ENCODE data around the gene MUSK.
"Not testable (repeated sequence)": the region's sequence is repeated elsewhere in the genome, so short reads cannot be mapped to it uniquely, and the experiment has no call there.

The MUSK gene

DNA sequence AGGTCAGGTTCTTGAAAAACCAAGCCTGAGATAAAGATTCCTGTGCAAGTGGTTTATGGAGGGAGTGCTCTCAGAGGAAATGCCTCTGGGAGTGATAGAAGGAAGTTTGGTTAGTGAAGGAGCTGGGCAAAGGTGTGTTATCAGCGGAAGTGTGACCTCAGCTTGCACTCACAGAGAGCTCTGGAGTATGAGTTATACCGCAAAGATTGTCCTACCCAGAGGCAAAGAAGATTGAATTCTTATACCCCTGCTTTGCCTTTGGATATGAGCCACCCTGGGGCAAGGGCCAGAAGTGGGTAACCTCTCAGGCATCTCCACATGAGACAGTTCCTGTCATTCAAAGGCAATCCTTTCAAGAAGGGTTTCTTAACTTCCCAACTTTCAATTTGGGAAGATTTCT is 145.6 kb downstream of the MUSK start:
- DNase-seq, result no peak

GRCh38 chr9:110815361-110815760 is 146.8 kb downstream of the MUSK start:
- DNase-seq, result no peak

DNA sequence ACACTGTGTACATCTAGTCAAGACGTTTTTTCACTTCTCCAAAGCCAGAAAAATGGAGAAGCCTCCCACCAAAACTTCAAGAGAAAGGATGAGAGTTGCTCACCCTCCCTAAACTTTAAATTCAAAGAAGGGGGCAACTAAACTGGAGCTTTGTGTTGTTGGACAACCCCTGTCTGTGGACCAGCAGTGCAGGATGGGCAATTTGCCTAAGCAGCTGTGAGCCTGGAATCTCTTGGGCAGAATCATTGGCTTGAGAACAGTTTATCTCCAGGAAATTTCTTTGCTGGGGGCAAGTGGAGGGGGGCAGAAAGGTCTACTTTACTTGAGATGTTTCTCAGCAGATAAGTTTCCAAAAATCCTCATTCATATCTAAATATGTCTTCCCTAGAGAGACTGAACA is 151.8 kb downstream of the MUSK start:
- DNase-seq, result no peak

DNA sequence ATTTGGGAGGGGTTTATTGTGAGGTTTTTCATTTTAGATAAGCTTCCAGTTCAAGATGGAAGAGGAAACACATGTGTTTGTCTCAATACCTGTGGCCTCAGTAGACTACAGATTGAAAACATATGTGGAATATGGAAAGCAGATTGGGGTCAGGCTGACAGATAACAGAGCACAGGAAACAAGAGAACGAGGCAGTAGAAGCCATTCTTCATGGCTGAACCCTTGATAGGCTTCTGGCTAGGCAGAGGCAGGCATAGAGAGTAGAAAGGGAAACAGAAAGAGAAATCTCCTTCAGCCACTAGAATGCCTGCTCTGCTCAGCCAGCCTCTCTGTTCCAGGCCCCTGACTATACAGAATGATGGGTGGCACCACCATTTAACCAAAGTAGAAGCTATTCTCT is 152.5 kb downstream of the MUSK start:
- DNase-seq, result no peak

- not testable (repeated sequence) for DNase-seq
Observed at GRCh38 chr9:110825129-110825528, 156.5 kb downstream of the MUSK start.

- no peak for DNase-seq
Observed at GRCh38 chr9:110825950-110826349, 157.4 kb downstream of the MUSK start.

GRCh38 chr9:110826400-110826799 is 157.8 kb downstream of the MUSK start:
- not testable (repeated sequence) for DNase-seq

GRCh38 chr9:110828264-110828663 is 159.7 kb downstream of the MUSK start:
- no peak for DNase-seq

DNA sequence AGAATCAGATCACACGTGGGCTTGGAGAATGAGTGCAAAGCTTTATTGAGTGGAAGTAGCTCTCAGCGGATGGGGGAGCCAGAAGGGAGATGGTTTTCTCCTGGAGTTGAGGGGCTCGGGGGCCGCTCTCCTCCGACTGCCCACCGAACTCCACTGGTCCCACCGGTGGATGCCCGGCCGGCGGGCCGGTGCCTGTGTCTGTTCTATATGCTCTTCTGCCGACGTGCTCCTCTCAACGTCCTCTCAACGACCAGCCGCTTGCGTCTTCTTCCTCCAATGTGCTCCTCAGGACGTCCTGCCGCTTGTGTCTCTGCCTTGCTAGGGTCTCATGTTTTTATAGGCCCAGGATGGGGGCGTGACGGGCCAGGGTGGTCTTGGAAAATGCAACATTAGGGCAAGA is 161.9 kb downstream of the MUSK start:
- DNase-seq, result no peak

DNA sequence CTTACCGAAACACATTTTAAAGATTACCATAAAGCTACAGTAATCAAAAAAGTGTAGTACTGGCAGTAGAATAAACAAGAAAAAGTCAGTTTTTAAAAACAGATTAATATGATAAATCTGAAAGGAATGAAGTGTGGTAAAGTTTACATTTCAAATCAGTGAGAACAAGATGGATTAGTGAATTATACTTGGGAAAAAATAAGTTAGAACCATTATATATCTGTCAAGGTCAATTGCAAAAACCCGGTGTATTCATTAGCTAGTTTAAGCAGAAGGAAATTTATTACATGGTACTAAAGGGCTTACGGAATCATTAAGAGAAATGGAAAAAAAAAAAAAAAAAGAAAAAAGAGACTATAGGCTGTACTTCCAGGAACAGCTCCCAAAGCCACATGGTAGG is 164.3 kb downstream of the MUSK start:
- no peak for DNase-seq

DNA sequence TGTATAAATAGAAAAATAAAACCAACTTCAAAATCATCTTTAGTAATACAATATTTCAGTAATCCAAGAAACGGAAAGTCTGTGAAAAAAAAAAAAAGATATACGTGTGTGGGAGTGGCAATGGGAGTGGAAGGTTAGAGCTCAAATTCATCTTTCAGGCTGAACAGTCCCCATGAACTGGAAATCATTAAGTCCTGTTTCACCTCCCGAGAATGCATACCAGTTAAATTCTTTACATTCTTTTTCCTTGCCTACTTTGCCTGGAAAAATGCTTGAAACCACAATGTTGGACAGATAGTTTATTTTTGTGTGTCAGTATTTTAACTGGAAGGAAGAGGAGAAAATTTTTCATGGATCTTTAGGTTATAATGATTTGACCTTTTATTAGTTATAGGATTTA is 166.8 kb downstream of the MUSK start:
- DNase-seq, result no peak

- DNase-seq, result no peak
Observed at GRCh38 chr9:110835859-110836271, 167.3 kb downstream of the MUSK start.

- DNase-seq, result no peak
Observed at GRCh38 chr9:110837401-110838005, 168.9 kb downstream of the MUSK start.

- DNase-seq, result no peak
Observed at GRCh38 chr9:110842169-110842568, 173.6 kb downstream of the MUSK start.

DNA sequence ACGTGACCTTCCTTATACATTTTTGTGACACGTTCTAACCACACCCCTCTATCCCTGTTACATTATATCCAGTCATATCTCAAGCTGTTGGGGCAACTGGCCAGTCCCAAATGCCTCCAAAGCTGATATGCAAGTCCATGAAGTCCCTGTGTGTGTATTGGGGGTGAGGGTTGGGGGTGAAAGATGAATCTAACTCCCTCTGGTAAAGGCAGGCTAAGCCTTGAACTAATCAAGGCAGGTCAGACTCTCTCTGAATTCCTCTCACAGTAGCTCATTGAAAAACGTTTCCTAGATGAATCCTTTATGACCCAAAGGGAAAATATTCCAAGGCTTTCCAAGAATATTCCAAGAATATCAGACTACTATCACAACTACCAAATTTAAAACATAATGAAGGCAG is 174.4 kb downstream of the MUSK start:
- no peak for DNase-seq

DNA sequence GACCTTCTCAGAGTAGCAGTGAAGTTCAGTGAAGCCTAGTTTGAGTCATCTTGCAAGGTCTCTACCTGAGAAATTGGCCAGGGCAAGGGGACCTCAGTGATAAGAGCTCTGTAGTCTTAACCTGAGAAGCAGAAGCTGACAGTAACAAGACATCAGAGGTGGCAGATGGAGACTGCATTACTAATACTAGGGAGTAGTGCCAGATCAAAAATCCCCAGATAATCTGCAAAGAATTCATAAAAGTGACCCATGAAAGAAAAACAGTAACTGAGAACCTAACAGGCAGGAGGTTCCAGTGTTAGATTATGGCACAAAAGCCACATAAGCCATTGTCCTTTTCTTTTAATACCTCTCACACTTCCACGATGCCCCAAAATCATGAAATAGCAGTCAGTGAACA is 175.5 kb downstream of the MUSK start:
- DNase-seq, result no peak

GRCh38 chr9:110846215-110846614 is 177.6 kb downstream of the MUSK start:
- no peak for DNase-seq

GRCh38 chr9:110847671-110848070 is 179.1 kb downstream of the MUSK start:
- no peak for DNase-seq

DNA sequence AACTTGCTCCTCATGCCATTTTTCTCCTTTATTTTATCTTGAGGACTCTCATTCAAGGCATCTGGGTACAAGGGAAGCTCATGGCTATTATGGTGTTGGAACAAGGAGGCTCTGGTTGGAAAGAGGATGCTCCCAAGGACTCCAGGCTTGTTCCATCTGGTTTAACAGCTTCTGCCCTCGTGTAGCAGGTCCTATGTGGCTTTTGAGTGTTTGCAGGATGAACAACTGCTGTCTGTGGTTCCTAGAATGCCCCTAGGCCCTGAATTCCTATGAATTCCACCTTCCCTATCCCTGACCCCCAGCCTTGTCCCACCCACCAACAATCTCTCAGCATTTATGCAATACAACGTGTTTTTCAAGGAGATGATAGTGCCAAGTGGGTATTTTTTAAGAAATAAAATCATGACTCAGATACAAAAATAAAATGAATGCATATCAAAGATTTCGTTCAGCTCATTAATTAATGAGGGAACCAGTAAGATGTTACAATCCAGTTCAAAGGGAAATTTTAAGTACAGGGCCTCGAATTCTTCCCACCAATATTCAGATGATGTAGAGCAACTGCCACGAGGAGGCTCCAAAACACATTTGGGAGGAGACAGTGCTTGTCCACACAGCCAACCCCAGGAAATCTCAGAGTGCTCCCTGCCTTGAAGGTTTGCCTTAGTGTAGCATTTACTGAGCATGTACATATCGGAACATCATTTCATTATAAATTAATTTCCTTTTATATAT is 182.0 kb downstream of the MUSK start:
- DNase-seq, result no peak

All from stimulated activated CD4-positive, alpha-beta T cell treated with anti-CD3 and anti-CD28 coated beads, Interleukin-4, amount 100 ng/mL, for 4 hours (primary cell).